DLD1 (cell line): ENCODE data around the gene ABHD12.

Experiments used
- in situ Hi-C: cut with HindIII; loops from 2 replicates; pipeline ENCODE4 v1.10.0; 2017; ENCODE audit warnings: low sequenced_read_pairs

ABHD12 gene

DNA sequence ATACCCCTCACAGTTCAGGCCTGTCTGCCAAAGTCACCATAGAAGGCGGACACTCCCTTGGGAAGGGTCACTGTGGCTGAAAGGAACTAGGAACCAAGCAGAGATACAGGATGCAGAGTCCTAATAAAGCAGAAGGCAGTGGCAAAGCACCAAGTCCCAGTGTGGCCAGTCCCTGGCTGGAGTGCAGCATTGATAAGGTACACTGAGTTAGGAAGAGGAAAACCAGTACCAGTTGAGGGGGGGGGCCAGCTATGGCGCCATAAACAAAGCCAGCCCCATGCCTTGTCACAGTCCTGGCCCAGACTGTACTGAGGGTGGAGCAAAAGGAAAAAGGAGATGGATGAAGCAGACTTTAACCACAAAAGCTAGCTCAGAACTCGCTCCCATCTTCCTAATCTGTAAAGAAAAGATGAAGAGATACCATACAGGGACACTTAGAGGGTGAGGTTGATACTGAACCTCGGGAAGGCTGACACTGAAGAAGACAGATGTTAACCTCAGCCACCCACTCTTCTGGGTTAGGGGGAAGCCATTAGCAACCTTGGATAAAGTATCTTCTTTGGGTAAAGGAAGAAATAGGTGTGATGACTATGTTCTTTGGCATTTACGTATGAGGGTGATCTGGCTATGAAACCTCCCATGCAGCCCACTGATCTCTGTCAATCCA is 7.8 kb downstream of the ABHD12 start:
- in situ Hi-C loops: no loop called here

DNA sequence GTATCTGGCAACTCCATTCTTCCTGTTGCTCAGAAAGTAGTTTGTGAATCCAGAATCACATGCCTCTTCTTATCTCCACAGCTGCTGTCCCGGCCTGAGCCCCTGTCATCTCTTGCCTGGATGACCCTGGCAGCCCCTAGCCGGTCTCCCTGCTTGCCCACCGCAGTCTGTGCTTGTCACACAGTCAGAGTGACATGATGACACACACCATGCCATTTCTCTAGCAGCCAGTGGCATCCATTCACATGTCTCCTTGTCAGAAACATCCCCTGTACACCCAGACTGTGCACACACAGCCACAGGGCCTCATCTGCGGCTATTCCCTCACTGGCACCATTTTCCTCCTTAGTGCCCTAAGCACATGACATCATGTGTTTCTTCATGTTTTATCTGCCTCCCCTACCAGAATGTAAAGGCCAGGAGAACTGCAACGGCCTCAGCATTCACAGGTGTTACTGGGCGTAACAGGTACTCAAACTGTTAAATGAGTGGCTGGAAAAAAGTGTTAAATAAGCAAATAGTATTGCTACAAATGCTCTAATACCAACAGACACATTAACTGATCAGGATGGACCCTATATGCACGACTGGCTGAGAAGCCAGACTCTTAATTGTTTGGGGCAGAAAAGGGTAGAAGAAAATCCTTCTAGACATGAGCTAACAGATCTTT is 9.6 kb downstream of the ABHD12 start:
- in situ Hi-C loops: no loop called here

DNA sequence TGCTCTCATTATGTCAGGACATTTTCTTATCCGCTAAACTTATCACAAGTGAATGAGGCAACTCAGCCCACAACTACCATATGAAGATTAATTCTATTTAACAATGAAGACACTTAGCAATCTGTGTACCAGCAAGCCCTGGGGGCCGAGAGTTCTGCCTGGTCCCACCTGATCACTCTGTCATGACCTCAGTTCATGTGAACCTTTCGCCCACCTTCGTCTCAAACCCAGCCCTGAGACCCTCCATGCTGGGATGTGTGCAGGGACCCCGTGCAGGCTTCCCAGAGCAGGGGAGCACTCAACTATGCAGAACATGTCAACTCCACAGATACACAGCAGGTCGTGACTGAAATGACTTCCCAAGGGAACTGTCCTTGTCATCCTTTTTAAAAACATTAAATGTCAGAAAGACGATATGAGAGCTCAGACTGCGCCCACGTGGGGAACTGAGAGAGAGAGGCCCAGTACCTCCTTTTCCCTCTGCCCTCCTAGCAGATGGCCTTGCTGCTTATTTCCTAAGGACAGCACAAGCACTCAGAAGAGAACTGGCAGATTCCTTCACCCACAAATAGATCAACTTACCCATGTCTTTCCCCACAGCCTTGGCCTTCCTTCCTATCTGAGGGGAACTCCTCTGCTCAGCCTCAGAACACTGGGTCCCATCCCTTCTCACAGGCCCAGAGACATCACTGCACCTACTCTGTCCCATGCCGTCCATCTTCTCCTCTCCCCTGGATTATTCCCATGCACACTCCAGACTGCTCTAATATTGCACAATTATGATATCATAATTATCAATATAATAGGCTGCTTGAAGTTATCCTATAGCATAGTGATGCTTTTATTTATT is 11.5 kb downstream of the ABHD12 start:
- in situ Hi-C loops: no loop called here

DNA sequence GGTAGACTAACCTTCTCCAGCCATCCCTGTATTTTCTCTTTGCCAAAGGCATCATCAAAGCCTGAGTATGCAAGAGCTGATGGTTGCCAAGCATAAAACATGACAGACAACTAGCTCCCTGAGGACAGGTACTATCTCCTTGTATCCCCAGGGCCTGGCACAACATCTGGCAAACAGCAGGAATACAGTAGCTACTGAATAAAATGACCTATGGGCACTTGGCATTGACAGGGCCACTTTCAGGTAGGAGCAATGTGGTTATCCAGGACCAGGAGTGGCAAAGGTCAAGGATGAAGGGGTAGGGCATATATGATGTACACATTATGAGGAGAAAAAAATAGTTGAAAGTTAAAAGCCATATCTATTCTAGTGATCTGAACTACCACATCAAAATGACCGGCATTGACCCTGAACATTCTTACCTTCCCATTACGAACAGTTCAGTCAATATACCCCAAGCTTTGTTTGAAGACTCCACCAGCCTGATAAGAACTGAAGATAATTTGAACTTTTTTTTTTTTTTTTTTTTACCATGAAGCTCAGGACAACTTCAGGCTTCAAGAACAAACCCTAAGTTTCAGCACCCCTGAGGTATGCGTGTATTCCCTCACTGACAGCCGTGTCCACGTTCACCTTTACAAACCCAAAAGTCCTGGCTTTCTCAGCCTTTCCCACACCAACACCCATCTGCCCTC is 12.3 kb downstream of the ABHD12 start:
- in situ Hi-C loops: no loop called here

DNA sequence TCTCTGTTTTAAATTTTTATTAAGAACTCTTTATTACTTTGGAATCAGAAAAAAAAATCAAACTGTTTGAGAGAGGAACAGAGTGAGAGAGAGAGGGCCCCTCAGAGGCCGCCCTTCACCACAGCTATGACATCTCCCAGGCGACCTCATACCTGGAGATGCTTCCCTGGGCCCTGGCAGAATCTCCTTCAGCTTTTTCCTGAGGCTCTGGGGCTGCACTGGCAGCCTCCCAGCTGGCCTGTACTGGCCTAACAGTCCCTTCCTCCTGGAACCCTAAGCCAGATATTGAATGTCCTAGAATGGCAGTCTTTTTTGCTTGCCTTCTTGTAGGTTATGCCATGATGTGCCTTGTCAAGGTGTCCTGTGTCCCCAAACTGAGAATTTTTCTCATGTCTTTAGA is 13.7 kb downstream of the ABHD12 start:
- in situ Hi-C loops: no loop called here

DNA sequence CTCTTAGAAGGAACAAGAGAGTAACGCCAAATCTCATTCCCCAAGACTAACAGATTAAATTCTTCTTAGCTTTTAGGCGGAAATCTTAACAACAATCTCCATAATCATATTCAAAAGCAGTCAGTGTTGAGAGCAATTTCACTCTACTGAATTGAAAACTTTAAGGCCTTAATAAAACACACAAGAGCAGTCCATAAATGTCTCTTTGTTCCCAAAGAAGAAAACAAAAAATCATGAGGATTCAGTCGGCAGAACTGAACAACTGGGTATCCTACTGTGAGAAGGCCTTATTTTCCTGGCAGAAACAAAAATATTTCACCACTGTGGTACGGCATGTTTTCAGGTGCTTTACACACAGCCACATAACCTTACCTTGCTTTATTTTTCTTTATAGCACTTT is 14.4 kb downstream of the ABHD12 start:
- in situ Hi-C loops: no loop called here

DNA sequence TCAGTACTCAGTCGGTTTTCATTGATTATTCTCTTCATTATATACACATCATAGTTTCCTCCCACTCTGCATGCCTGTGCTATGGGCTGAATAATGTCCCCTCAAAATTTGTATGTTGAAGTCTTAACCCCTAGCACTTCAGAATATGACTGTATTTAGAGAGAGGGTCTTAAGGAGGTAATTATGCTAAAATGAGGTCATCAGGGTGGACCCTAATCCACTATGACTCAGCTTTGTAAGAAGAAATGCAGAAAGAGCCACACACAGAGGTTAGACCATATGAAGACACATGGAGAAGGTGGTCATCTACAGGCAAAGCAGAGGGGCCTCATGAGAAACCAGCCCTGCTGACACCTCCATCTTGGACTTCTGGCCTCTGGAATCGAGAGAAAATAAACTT is 15.8 kb downstream of the ABHD12 start:
- in situ Hi-C loops: no loop called here

DNA sequence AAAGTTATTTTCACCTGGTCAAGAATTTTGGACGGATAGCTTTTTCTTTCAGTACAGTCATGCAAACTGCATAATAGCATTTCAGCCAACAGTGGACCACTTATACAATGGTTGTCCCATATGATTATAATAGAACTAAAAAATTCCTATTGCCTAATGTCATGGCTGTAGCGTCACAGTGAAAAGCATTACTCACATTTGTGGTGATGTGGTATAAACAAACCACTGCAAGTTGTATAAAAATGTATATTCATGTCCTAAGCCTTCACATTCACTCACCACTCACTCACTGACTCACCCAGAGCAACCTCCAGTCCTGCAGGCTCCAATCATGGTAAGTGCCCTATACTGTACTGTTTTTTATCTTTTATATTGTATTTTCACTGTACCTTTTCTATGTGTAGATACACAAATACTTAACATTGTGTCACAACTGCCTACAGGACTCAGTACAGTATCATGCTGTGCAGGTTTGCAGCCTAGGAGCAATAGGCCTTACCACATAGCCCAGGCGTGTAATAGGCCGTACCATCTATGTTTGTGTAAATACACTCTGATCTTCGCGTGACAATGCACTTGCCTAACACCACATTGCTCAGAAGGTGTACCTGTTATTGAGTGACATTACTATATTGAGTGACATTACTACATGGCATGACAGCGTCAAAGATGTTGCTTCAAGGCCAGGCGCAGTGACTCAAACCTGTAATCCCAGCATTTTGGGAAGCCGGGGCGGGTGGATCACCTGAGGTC is 17.9 kb downstream of the ABHD12 start:
- in situ Hi-C loops: no loop called here

DNA sequence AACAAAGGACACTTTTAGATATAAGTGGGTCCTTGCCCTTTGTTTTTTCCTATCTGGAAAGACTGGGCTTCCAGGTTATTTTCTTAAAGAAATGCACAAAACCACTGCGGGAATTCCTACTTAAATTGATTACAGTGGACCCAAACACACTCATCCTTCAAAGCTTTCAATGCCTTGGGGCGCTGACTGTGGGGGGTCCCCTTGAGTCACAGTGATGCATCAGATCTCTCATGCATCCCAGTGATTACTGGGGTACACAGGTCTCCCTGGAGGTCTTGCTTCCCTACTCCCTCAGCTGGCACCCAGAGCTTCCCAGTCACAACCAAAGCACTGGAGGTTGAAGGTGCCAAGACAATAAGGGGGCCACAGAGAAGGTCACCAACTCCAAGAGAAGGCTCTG is 20.7 kb downstream of the ABHD12 start:
- in situ Hi-C loops: no loop called here

DNA sequence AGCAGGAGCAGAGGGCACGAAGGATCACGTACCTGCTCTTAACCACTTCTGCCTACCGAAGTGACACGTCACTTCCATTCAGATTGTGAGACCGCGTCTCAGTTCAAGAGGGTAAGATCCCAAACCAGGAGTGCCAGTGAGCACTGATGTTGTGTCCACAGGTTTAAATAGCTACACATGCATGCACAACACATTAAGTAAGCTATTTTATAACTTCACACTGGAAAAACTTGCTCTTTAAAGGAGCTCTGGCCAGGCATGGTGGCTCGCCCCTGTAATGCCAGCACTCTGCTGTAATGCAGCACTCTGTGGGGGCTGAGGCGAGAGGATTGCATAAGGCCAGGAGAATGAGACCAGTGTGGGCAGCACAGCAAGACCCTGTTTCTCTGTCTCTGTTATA is 21.1 kb downstream of the ABHD12 start:
- in situ Hi-C loops: no loop called here

DNA sequence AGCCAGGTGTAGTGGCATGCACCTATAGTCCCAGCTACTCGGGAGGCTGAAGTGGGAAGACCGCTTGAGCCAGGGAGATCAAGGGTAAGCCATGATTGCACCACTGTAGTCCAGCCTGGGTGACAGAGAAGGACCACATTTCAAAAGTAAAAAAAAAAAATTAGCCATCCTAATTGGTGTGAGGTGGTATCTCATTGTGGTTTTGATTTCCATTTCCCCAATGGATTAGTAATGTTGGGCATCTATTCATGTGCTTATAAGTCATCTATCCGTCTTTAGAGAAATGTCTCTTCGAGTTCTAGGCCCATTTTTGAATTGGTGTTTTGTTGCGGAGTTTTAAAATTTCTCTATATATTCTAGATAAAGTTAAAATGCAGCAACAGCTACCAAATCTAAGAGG is 21.7 kb downstream of the ABHD12 start:
- in situ Hi-C loops: no loop called here

DNA sequence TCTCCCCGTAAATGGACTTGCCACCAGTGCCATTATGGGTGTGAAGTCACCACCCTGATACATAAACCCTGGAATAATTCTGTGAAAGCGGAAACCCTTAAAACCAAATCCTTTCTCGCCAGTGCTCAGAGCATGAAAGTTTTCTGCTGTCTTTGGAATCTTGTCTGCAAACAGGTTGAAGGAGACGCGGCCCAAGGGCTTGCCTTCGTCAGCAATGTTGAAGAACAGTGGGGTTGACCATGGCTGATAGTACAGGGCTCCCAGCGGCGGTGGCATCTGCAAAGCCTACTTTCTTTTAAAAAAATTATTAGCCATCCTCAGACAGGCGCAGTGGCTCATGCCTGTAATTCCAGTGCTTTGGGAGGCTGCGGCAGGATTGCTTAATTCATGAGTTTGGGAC is 22.1 kb downstream of the ABHD12 start:
- in situ Hi-C loops: no loop called here

DNA sequence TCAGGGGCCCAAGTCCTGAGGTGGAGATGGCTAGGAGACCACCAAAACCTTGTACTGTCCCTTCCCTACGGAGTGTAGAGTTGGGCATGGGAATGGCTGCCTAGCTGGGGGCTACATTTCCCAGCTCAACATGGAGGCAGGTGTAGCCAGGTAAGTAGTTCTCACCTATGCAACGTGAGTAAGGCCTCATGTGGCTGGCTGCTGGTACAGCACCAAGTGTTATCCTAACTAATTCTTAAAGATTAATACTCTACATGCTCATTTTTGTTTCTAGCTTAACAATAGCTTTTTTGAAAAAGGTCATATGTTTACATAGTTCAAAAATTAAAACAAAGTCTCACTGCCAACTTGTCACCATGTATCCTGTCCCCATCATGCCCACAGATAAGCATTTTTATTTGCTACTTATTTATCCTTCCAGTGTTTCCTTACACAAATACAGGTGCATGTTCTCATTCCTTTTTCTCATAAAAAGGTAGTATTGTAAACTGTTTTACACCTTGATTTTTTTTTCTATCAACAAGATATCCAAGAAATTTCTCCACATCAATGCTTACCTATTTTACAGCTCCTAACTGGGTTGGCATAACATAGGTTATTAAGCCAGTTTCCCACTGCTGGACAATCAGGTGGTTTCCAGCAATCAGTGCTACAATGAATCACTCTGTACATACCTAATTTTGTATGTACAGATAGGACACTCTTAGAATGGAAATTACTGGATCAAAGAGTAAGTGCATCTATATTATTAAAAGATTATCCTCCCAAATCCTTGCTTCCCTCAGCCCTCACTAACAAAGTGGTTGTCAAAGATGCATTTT is 25.5 kb downstream of the ABHD12 start:
- in situ Hi-C loops: no loop called here

DNA sequence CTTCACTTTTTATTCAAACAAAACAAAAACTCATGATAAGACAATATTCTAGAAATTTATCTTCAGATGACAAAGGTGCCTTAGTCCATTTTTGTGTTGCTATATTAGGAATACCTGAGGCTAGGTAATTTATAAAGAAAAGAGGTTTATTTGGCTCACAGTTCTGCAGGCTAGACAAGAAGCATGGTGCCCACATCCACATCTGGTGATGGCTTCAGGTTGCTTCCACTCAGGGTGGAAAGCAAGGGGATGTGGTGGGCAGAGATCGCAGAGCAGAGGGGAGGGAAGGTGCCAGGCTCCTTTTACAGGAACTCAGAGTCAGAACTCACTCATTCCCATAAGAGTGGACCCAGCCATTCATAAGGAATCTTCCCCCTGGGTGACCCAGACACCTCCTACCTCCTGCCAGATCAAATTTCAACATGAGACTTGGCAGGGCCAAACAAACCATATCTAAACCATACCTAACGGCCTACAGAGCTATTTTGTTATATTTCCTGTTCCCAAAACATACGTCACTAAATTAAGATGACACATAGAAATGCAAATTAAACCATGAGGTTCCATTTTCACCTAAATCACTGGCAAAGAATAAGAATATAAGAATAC is 26.4 kb downstream of the ABHD12 start:
- in situ Hi-C loops: no loop called here

DNA sequence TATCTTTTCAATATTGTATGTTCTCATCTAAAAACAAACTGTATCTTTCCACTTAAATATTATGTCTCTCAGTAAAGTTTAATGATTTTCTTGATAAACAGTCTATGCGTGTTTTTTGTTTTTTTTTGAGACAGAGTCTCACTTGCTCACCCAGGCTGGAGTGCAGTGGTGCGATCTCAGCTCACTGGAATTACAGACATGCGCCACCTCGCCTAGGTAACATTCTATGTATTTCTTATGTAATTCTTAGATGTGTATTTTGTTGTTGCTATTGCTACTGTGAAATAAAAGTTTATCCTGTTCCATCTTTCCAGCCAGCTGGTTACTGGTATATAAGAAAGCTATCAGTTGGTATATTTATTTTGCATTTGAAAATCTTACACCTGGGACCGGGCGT is 29.4 kb downstream of the ABHD12 start:
- in situ Hi-C loops: no loop called here

DNA sequence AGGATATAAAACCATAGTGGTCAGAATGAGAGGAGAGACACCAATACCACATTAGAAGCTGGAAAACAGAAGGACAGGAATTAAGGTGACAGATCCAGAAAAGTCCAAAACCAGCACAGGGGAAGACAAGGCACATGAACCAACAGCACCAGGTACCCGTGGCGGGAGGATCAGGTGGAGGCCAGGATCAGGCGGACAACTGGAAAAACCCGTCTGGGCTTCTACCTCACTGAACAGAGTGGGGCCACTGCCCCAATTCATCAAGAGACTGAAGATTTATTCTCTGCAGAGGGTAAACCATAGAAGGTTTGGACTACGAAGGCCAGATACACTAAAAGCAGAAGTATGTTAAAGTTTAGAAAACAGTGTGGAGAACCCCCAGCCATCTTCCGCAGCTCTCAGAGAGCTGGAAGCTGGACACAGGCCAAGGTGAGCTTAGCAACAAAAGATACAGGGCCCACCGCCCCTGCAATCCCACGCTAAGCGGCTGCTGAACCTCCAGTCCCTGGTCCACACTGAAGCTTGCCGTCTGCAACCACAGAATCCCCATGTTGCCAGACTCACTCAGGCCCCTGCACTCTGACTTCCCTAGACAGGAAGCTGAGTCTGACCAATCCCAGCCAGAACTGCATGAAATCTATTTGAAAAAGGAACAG is 29.9 kb downstream of the ABHD12 start:
- in situ Hi-C loops: no loop called here

DNA sequence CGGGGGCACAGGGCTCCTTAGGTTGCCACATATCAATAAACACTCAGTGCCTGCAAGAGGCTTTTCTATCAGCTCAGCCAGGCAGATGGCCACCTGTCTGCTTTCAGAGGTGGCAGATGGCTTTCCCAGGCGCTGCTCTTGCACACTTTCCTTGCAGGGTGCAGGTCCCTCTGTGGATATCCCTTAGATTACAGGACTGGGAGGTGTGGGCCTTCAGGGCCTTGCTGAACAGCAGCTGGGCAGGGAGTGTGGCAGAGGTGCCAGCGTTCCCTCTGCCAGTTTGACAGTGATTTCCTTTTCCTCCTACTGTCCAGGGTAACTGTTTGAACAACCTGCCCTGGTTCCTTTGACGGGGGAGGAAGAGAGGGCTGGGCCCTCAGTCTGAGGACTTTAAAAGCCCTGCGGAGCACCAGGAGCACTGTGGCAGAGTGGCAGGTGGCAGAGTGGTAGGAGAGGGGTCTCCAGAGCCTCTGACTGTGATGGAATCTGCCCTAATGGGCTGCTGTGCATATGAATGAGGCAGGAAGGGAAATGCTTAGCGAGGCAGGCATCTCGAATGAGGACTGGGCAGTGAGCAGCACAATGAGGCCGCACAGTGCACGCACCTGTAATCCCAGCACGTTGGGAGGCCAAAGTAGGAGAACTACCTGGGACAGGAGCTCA is 34.2 kb downstream of the ABHD12 start:
- in situ Hi-C loops: no loop called here

DNA sequence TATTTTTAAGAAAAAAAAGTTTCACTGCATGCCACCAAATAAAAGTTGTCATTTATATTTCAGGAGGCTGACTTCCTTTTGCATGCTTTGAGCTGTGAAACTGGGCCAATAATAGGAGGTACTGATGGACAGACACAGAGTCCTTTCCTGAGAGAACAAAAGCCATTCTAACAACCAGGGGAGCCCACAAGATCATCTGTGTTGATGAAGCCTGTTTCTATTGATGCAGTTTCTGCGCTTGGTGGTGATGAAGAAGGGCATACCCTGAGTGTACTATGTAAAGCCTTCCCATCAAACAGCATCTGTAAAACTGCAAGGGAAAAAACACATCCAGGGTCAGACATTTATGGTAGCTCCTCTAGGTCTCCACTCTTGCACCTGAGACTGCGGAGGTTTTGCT is 34.8 kb downstream of the ABHD12 start:
- in situ Hi-C loops: no loop called here
